HEK293T (cell line): ENCODE results near the gene EML6.

Source experiments
- CTCF ChIA-PET: fragments of 350-600 bp; formaldehyde crosslinking; extraction: SDS; loops from one replicate; lab custom pipeline; 2021; ENCODE audit warnings: antibody characterized with exemption, inconsistent platforms; lab: Yijun Ruan, JAX
- POLR2A ChIA-PET: fragments of 350-600 bp; formaldehyde crosslinking; extraction: SDS; loops from one replicate; lab custom pipeline; 2020; ENCODE audit warnings: antibody characterized with exemption, inconsistent platforms; lab: Yijun Ruan, JAX
- DNase-seq: peaks from one replicate; pipeline ENCODE4 v3.0.0; 2012; ENCODE audit warnings: mixed read lengths; ENCODE audit errors: extremely low spot score
- ARNT ChIP-seq: fragments of 450-650 bp; IDR thresholded peaks from 2 replicates; pipeline ENCODE4 v1.6.1; 2017; ENCODE audit warnings: mild to moderate bottlenecking
- BHLHE40 ChIP-seq: fragments of 450-650 bp; IDR thresholded peaks from 2 replicates; pipeline ENCODE4 v1.6.1; 2016; ENCODE audit warnings: mild to moderate bottlenecking, moderate library complexity, borderline replicate concordance
- CTBP1 ChIP-seq: fragments of 450-650 bp; IDR thresholded peaks from 2 replicates; pipeline ENCODE4 v1.6.1; 2016; ENCODE audit warnings: borderline replicate concordance
- ELF4 ChIP-seq: fragments of 450-650 bp; IDR thresholded peaks from 2 replicates; pipeline ENCODE4 v1.6.1; 2017; ENCODE audit warnings: antibody characterized with exemption
- FOXA1 ChIP-seq: fragments of 450-650 bp; IDR thresholded peaks from 2 replicates; pipeline ENCODE4 v1.6.1; 2016; ENCODE audit warnings: mild to moderate bottlenecking
- FOXK2 ChIP-seq: fragments of 450-650 bp; IDR thresholded peaks from 2 replicates; pipeline ENCODE4 v1.6.1; 2016; ENCODE audit warnings: mild to moderate bottlenecking
- FOXM1 ChIP-seq: fragments of 450-650 bp; IDR thresholded peaks from 2 replicates; pipeline ENCODE4 v1.6.1; 2017; ENCODE audit warnings: mild to moderate bottlenecking, borderline replicate concordance
- HDGF ChIP-seq: fragments of 450-650 bp; IDR thresholded peaks from 2 replicates; pipeline ENCODE4 v1.6.1; 2017; ENCODE audit warnings: antibody characterized with exemption, borderline replicate concordance
- L3MBTL2 ChIP-seq: fragments of 450-650 bp; conservative IDR thresholded peaks from 2 replicates; pipeline ENCODE4 v1.6.1; 2016; ENCODE audit warnings: mild to moderate bottlenecking
- LEF1 ChIP-seq: fragments of 450-650 bp; IDR thresholded peaks from 2 replicates; pipeline ENCODE4 v1.6.1; 2017; ENCODE audit warnings: mild to moderate bottlenecking, borderline replicate concordance
- NFRKB ChIP-seq: fragments of 450-650 bp; IDR thresholded peaks from 2 replicates; pipeline ENCODE4 v1.6.1; 2016; ENCODE audit warnings: mild to moderate bottlenecking, moderate library complexity
- SP1 ChIP-seq: fragments of 450-650 bp; IDR thresholded peaks from 2 replicates; pipeline ENCODE4 v1.6.1; 2017
- SUZ12 ChIP-seq: fragments of 450-650 bp; IDR thresholded peaks from 2 replicates; pipeline ENCODE4 v1.6.1; 2016; ENCODE audit warnings: mild to moderate bottlenecking
- TARDBP ChIP-seq: fragments of 450-650 bp; IDR thresholded peaks from 2 replicates; pipeline ENCODE4 v1.6.1; 2016
- ZNF384 ChIP-seq: fragments of 450-650 bp; IDR thresholded peaks from 2 replicates; pipeline ENCODE4 v1.6.1; 2016
- TF ChIP-seq, protein P1 (sequence below): fragments of 450-650 bp; IDR thresholded peaks from 2 replicates; pipeline ENCODE4 v1.6.1; 2016

The EML6 gene

DNA sequence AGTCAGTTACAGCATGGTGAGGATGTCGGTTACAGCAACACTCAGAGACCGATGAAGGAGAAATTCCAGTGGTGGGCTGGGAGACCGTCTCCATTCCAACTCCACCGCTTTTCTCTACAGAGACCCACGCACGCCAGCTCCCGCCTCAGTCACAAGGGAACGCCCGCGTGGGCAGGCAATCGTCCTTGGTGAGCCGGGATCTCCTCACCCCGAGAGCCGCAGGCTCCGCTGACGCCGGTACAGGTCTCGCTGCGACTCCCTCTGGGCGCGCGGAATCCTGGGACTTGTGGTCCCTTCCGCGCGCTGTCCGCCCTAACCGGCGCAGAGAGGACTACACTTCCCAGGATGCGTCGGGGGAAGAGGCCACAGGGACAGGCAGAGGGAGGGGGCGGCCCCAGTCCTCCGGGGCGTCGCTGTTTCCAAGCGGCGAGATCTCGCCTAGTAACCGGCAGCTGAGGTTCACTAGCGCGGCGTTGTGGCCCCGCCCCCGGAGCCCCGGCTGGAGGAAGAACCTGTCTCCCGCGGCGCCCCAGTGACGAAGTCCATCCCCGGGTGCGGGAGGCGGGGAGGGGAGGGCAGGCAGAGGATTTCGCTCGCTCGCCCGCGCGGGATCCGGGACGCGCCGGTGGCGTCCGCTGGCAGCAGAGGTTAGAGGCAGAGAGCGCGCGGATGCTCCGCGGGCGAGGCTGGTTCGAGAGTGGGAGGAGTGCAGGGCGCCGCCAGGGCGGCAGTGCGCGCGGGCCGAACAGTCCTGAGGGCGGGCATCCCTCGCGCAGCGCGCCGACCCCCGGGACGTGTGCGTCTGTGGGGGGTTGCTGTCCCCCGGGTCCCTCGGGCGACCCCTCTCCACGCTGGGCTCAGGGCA lies at the start of gene EML6:
Gene EML6 (plus strand): TSS at position 532 of the 865 bp plus-strand sequence. CDS start 1,400 bp downstream, outside the sequence.
- POLR2A ChIA-PET, result interaction anchor here (0.7 to 1.4 kb wide), 6 partner anchors 19 to 397 kb away, joined by 3 to 5 read pairs (median 3); no protein-coding TSS in a partner anchor
- CTCF ChIA-PET, result interaction anchor here (0.6 to 1.5 kb wide), 4 partner anchors 9 to 616 kb away, joined by 3 to 8 read pairs (median 6); no protein-coding TSS in a partner anchor
- no peak for TF ChIP-seq TARDBP
- no peak for TF ChIP-seq FOXK2
- no peak for TF ChIP-seq ARNT
- TF ChIP-seq SP1, result no peak
- no peak for TF ChIP-seq FOXA1
- TF ChIP-seq SUZ12, result peak; percentile 61; the same call in 1 of the 2 replicates
- peak; percentile 47; the same call in 1 of the 2 replicates for TF ChIP-seq L3MBTL2
- peak; percentile 44; the same call in 1 of the 2 replicates for TF ChIP-seq CTBP1
- peak; percentile 31; the same call in 1 of the 2 replicates for TF ChIP-seq ELF4
- DNase-seq, result peak; percentile 97

DNA sequence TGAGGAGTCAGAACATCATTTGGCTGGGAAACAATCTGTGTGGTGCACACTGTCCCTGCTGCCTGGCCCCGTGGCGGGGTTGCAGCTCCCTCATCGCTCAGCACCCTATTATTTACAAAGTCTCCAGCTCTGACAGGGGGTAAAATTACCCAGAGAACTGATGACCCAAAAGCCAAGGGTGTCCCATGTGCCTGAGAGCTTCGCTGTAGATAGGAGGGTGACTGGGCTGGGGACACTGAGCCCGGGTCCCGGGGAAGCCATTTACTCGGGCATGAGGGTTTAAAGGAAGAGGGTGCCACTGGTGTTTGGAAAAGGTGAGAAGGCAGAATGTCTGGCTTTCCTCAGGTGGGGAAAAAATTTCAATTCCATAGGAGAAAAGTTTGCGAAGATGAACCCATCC lies 48.2 kb upstream of the EML6 start:
- CTCF ChIA-PET, result interaction anchor here (2.7 kb wide), 1 partner anchor 10 kb away, joined by 15 read pairs; no protein-coding TSS in a partner anchor
- no peak for DNase-seq
- POLR2A ChIA-PET, result no interaction called here
- TF ChIP-seq LEF1 (no peak), TARDBP (no peak), ARNT (no peak), FOXA1 (no peak), SUZ12 (no peak), NFRKB (no peak), CTBP1 (no peak), FOXK2 (no peak), SP1 (no peak), BHLHE40 (no peak)

DNA sequence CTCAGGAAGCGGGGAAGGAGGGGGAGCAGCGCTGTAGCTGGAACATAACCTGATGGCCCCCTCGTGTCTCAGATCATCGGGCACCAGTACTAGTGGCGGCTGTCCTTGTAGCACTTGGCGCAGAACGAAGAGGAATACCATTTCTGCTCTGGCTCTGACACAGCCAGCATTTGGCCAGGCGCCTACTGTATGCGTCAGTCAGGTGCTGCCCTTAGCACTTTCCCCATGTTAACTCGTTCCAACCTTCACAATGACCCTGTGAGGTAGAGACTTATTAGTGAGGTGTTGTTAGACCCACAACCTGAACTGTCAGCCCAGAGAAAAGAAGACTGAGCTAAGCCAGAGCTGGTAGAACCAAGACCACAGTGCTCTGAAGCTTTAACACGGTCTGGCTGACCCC lies 47.7 kb upstream of the EML6 start:
- DNase-seq, result no peak
- CTCF ChIA-PET, result interaction anchor here (2.7 kb wide), 1 partner anchor 10 kb away, joined by 15 read pairs; no protein-coding TSS in a partner anchor
- POLR2A ChIA-PET, result no interaction called here
- TF ChIP-seq SP1 (no peak), TARDBP (no peak), FOXK2 (no peak), NFRKB (no peak), SUZ12 (no peak), ZNF384 (no peak), FOXA1 (no peak), HDGF (no peak), LEF1 (no peak), ELF4 (no peak), BHLHE40 (no peak), CTBP1 (no peak), L3MBTL2 (no peak), ARNT (no peak), FOXM1 (no peak)
- TF ChIP-seq, protein P1, sequence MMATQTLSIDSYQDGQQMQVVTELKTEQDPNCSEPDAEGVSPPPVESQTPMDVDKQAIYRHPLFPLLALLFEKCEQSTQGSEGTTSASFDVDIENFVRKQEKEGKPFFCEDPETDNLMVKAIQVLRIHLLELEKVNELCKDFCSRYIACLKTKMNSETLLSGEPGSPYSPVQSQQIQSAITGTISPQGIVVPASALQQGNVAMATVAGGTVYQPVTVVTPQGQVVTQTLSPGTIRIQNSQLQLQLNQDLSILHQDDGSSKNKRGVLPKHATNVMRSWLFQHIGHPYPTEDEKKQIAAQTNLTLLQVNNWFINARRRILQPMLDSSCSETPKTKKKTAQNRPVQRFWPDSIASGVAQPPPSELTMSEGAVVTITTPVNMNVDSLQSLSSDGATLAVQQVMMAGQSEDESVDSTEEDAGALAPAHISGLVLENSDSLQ, result no peak

DNA sequence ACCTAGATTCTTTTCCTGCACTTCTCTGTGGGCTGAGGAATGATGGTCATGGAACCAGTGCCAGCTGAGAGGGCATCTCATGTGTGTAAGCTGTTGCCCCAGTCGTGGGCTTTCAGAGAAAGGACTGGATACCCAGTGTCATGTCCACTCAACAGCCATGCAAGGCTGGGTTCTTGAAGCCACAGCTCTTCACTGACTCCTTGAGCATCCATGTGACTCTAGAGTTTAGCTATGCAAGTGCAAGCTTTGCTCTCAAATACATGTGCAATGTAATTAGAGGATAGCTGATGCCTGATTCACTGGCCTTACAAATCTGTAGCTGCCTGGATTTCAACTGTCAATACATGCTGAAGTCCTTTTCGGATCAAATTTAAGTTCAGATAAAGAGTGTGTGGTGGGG lies 46.8 kb upstream of the EML6 start:
- CTCF ChIA-PET, result interaction anchor here (0.6 to 2.7 kb wide), 2 partner anchors 11 to 1019 kb away, joined by 3 to 15 read pairs; no protein-coding TSS in a partner anchor
- TF ChIP-seq FOXA1, result no peak
- TF ChIP-seq, protein P1, result no peak
- DNase-seq, result no peak
- POLR2A ChIA-PET, result no interaction called here

DNA sequence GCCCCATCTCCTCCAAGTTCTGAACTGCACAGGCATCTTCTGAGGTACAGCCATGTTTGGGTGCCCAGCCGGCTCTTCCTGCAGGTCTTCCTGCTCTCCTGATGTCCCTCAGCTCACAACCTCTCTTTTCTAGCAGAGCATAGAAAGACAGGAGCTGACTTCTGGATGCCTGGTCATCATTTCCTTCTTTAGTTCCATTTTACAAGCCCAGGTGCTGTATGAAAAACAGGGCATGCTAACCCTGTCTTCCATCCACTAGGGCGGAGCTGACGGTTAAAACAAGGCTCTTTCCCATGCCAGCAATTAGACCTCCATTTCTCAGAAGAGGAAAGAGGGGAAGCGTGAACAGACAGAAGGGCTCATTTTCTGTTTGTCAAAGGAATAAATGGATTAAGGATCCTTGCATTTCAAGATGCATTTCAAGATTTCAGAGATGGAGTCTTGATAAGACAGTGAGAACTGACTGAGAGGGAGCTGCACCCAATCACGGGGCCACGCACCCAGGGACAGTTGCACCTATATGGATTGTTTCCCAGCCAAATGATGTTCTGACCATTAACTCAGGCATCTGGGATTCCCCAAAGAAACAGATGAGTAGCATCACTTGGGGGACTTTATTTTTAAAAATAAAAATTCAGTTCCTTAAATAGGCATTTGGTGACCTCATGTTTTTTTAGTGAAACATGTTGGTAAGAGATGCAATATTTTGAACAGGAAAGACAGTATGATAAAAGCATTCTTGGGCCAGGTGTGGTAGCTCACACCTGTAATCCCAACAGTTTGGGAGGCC lies 45.8 kb upstream of the EML6 start:
- TF ChIP-seq FOXK2, result no peak
- TF ChIP-seq L3MBTL2, result no peak
- TF ChIP-seq, protein P1, result no peak
- no peak for TF ChIP-seq TARDBP
- TF ChIP-seq CTBP1, result no peak
- TF ChIP-seq ELF4, result no peak
- no peak for TF ChIP-seq SP1
- TF ChIP-seq NFRKB, result no peak
- no peak for TF ChIP-seq FOXA1
- TF ChIP-seq FOXM1, result no peak
- TF ChIP-seq ZNF384, result no peak
- TF ChIP-seq ARNT, result no peak
- no peak for TF ChIP-seq SUZ12
- no peak for TF ChIP-seq LEF1
- TF ChIP-seq HDGF, result no peak
- no peak for TF ChIP-seq BHLHE40
- CTCF ChIA-PET, result interaction anchor here (0.5 to 2.7 kb wide), 2 partner anchors 12 to 15 kb away, joined by 3 to 15 read pairs; no protein-coding TSS in a partner anchor
- POLR2A ChIA-PET, result no interaction called here
- no peak for DNase-seq

DNA sequence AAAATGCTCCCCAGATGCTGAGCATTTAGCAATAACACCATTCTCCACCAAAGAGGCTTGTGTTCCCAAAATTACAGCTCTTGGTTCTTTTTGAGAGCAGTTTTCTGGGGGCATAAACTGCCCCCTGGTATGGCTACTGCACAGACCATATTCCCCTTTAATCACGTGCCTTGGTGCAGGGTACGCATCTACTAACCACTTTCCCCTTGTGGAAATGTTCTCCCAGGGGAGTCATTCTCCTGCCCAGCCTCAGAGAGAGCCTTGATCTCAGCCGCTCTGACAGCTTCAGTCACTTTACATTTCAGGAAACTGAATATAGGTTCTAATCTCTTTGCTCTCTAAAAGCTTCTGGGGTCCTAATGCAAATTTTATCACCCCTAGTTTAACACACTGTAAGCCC lies 44.7 kb upstream of the EML6 start:
- DNase-seq, result no peak
- ChIA-PET CTCF (interaction anchor here (0.9 kb wide), 1 partner anchor 25 kb away, joined by 4 read pairs; no protein-coding TSS in a partner anchor), POLR2A (no interaction called here)
- TF ChIP-seq L3MBTL2 (no peak), NFRKB (no peak), HDGF (no peak), ELF4 (no peak), BHLHE40 (no peak), ARNT (no peak), ZNF384 (no peak)
